Parathyroid adenoma (tissue), 2 donors: ENCODE data around the gene TMX4.

Experiments used
- H2AFZ ChIP-seq: fragments of 300-600 bp; sonication (generic); one replicate; pipeline ENCODE4 v1.7.0; 2017; ENCODE audit warnings: antibody characterized with exemption, mild to moderate bottlenecking
- H3K27ac ChIP-seq: fragments of 300-600 bp; sonication (generic); one replicate; pipeline ENCODE4 v1.7.0; 2017
- H3K27me3 ChIP-seq: fragments of 300-600 bp; sonication (generic); one replicate; pipeline ENCODE4 v1.7.0; 2017; ENCODE audit warnings: low read length; ENCODE audit not compliant: control insufficient read depth, insufficient read depth
- H3K36me3 ChIP-seq: fragments of 300-600 bp; sonication (generic); one replicate; pipeline ENCODE4 v1.7.0; 2017; ENCODE audit warnings: low read length; ENCODE audit not compliant: control insufficient read depth, insufficient read depth
- H3K4me1 ChIP-seq: fragments of 300-600 bp; sonication (generic); one replicate; pipeline ENCODE4 v1.7.0; 2017; ENCODE audit warnings: control low read depth
- H3K4me2 ChIP-seq: fragments of 300-600 bp; sonication (generic); one replicate; pipeline ENCODE4 v1.7.0; 2017; ENCODE audit warnings: low read length
- H3K4me3 ChIP-seq: fragments of 300-600 bp; sonication (generic); one replicate; pipeline ENCODE4 v1.7.0; 2017; ENCODE audit warnings: low read depth, low read length
- H3K79me2 ChIP-seq: fragments of 300-600 bp; sonication (generic); one replicate; pipeline ENCODE4 v1.7.0; 2017; ENCODE audit warnings: control low read depth
- H3K9ac ChIP-seq: fragments of 300-600 bp; sonication (generic); one replicate; pipeline ENCODE4 v1.7.0; 2017; ENCODE audit warnings: mild to moderate bottlenecking
- H3K9me3 ChIP-seq: fragments of 300-600 bp; sonication (generic); one replicate; pipeline ENCODE4 v1.7.0; 2017; ENCODE audit warnings: low read length; ENCODE audit not compliant: control insufficient read depth
- TF ChIP-seq, protein P1 (sequence below): fragments of 300-600 bp; sonication (generic); IDR thresholded peaks from one replicate; pipeline ENCODE4 v1.7.0; 2017; ENCODE audit warnings: antibody characterized with exemption, mild to moderate bottlenecking
- donor health status: primary hyperparathyroidism.

The TMX4 gene

DNA sequence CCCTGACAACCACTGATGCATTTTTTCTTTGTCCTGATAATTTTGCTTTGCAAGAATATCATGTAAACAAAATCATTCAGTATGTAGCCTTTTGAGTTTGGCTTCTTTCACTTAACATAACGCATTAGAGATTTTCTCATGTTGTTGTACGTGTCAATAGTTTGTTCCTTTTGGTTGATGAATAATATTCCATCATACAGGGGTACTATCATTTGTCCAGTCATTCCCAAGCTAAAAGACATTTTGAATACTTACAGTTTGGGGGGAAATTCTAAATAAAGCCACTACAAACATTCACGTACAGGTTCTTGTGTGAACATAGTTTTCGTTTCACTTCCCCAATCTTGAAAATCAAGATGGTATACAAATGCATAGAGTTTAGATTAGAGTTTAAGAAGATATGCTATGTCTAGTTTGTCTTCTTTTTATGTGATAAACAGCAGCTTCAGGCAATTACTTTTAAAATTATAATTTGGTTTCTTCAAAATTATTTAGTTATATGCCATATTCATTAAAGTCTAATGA is 84.5 kb downstream of the TMX4 start:
- no peaks in the 10 kb centered on the region for H3K9me3 ChIP-seq
- H3K79me2 ChIP-seq = no peaks in the 10 kb centered on the region
- no peaks in the 10 kb centered on the region for H3K36me3 ChIP-seq
- no peaks in the 10 kb centered on the region for H3K4me1 ChIP-seq
- H2AFZ ChIP-seq = no peak overlapping the region
- H3K9ac ChIP-seq = no peak overlapping the region
- H3K27ac ChIP-seq = no peak overlapping the region
- no peak overlapping the region for H3K4me2 ChIP-seq
- H3K27me3 ChIP-seq = no peaks in the 10 kb centered on the region
- H3K4me3 ChIP-seq = no peak overlapping the region
- TF ChIP-seq, protein P1, sequence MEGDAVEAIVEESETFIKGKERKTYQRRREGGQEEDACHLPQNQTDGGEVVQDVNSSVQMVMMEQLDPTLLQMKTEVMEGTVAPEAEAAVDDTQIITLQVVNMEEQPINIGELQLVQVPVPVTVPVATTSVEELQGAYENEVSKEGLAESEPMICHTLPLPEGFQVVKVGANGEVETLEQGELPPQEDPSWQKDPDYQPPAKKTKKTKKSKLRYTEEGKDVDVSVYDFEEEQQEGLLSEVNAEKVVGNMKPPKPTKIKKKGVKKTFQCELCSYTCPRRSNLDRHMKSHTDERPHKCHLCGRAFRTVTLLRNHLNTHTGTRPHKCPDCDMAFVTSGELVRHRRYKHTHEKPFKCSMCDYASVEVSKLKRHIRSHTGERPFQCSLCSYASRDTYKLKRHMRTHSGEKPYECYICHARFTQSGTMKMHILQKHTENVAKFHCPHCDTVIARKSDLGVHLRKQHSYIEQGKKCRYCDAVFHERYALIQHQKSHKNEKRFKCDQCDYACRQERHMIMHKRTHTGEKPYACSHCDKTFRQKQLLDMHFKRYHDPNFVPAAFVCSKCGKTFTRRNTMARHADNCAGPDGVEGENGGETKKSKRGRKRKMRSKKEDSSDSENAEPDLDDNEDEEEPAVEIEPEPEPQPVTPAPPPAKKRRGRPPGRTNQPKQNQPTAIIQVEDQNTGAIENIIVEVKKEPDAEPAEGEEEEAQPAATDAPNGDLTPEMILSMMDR = no peak

GRCh38 chr20:7933346-7933745 is 86.2 kb downstream of the TMX4 start:
- Histone ChIP-seq H2AFZ (no peak overlapping the region), H3K27ac (no peak overlapping the region), H3K79me2 (no peaks in the 10 kb centered on the region), H3K36me3 (no peaks in the 10 kb centered on the region), H3K4me1 (no peaks in the 10 kb centered on the region), H3K9me3 (no peaks in the 10 kb centered on the region), H3K4me2 (no peak overlapping the region), H3K4me3 (no peak overlapping the region), H3K27me3 (no peaks in the 10 kb centered on the region), H3K9ac (no peak overlapping the region)
- TF ChIP-seq, protein P1 = no peak

- no peaks in the 10 kb centered on the region for H3K9me3 ChIP-seq
- H3K4me3 ChIP-seq = no peak overlapping the region
- H3K79me2 ChIP-seq = no peaks in the 10 kb centered on the region
- H3K36me3 ChIP-seq = no peaks in the 10 kb centered on the region
- H3K27me3 ChIP-seq = no peaks in the 10 kb centered on the region
- H2AFZ ChIP-seq = no peak overlapping the region
- no peaks in the 10 kb centered on the region for H3K4me1 ChIP-seq
- no peak overlapping the region for H3K4me2 ChIP-seq
- TF ChIP-seq, protein P1 = no peak
- no peak overlapping the region for H3K9ac ChIP-seq
- no peak overlapping the region for H3K27ac ChIP-seq
These were observed 89.2 kb downstream of the TMX4 start for GRCh38 chr20:7930343-7930742.
